ENCODE results near the gene GNG4. TPM values are rescaled to one million over a fixed set of nuclear protein-coding genes. Genes with fewer than 3 reads are reported as not detected.
"Not testable (repeated sequence)": the region's sequence is repeated elsewhere in the genome, so short reads cannot be mapped to it uniquely, and the experiment has no call there.

GNG4 gene
- total RNA-seq, 1 donor from 2014 or later: 0.11 TPM

DNA sequence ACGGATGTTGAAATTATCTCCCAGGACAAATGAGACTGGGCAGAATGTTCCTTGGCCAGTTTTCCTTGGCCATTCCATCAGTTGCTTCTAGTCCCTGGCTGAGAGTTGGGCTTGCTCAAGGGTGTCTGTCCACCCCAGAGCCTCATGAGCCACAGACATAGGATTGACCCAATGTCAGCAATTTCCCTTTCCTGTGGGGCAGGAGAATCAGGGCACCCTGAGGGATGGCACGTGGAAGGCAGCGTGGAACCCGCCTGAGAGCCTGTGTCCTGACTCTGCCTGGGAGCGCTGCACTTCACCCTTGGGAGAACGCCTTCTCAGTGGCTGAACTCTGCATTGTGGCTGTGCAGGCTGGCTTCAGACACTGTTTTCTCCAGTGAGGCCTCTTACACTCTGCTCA is 74.0 kb downstream of the GNG4 start:
- no peaks in the 10 kb centered on the region for H3K4me1 ChIP-seq
- no peaks in the 10 kb centered on the region for H3K36me3 ChIP-seq
- H3K27ac ChIP-seq (replicated peaks): no peak overlapping the region
- TF ChIP-seq CTCF (IDR thresholded peaks at IDR 0.05; ENCODE audit: borderline replicate concordance): no peak
- intact Hi-C loops (cut with micrococcal nuclease): no loop called here
- no peak overlapping the region for H3K4me3 ChIP-seq
- no peaks in the 10 kb centered on the region for H3K27me3 ChIP-seq (ENCODE audit: low read depth)
- H3K9me3 ChIP-seq (replicated peaks): no peaks in the 10 kb centered on the region
- DNase-seq: no peak

DNA sequence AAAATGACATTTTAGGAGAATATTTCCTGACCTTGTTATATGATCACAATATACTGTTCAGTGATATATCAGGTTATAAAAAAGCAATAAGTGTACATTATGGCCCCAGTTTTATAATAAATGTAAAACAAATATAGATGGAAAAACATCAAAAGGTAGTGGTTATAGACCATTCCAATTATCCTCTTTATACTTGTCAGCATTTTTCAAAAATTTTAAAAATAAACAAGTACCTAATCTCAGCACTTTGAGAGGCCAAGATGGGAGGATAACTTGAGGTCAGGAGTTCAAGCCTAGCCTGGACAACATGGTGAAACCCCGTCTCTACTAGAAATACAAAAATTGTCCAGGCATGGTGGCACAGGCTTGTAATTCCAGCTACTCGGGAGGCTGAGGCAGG is 75.7 kb downstream of the GNG4 start:
- no peaks in the 10 kb centered on the region for H3K9me3 ChIP-seq (replicated peaks)
- no peaks in the 10 kb centered on the region for H3K4me1 ChIP-seq
- intact Hi-C loops (cut with micrococcal nuclease): no loop called here
- no peaks in the 10 kb centered on the region for H3K36me3 ChIP-seq
- H3K4me3 ChIP-seq: no peak overlapping the region
- no peak for TF ChIP-seq CTCF (IDR thresholded peaks at IDR 0.05; ENCODE audit: borderline replicate concordance)
- no peaks in the 10 kb centered on the region for H3K27me3 ChIP-seq (ENCODE audit: low read depth)
- no peak overlapping the region for H3K27ac ChIP-seq (replicated peaks)
- no peak for DNase-seq

GRCh38 chr1:235572971-235573370 is 76.6 kb downstream of the GNG4 start:
- H3K36me3 ChIP-seq; H3K4me3 ChIP-seq; H3K27me3 ChIP-seq (ENCODE audit: low read depth); intact Hi-C loops (cut with micrococcal nuclease); H3K27ac ChIP-seq (replicated peaks); H3K9me3 ChIP-seq (replicated peaks); H3K4me1 ChIP-seq; DNase-seq: not testable (repeated sequence)

- intact Hi-C loops (cut with micrococcal nuclease): no loop called here
- H3K4me3 ChIP-seq: no peak overlapping the region
- H3K36me3 ChIP-seq: no peaks in the 10 kb centered on the region
- TF ChIP-seq CTCF (IDR thresholded peaks at IDR 0.05; ENCODE audit: borderline replicate concordance): no peak
- H3K27ac ChIP-seq (replicated peaks): no peak overlapping the region
- no peaks in the 10 kb centered on the region for H3K27me3 ChIP-seq (ENCODE audit: low read depth)
- H3K9me3 ChIP-seq (replicated peaks): no peaks in the 10 kb centered on the region
- no peaks in the 10 kb centered on the region for H3K4me1 ChIP-seq
- DNase-seq: no peak
Observed at GRCh38 chr1:235571482-235571881, 78.1 kb downstream of the GNG4 start.

- H3K36me3 ChIP-seq: no peaks in the 10 kb centered on the region
- TF ChIP-seq CTCF (IDR thresholded peaks at IDR 0.05; ENCODE audit: borderline replicate concordance): no peak
- no peaks in the 10 kb centered on the region for H3K4me1 ChIP-seq
- no peak overlapping the region for H3K4me3 ChIP-seq
- no peak overlapping the region for H3K27ac ChIP-seq (replicated peaks)
- no peak for DNase-seq
- peaks cover 2% of the 10 kb centered on the region for H3K27me3 ChIP-seq (ENCODE audit: low read depth)
- intact Hi-C loops (cut with micrococcal nuclease): no loop called here
- peaks cover 4% of the 10 kb centered on the region for H3K9me3 ChIP-seq (replicated peaks)
Observed at GRCh38 chr1:235567812-235568503, 81.6 kb downstream of the GNG4 start.

GRCh38 chr1:235566084-235566483 is 83.5 kb downstream of the GNG4 start:
- TF ChIP-seq CTCF (IDR thresholded peaks at IDR 0.05; ENCODE audit: borderline replicate concordance): no peak
- no peaks in the 10 kb centered on the region for H3K4me1 ChIP-seq
- intact Hi-C loops (cut with micrococcal nuclease): no loop called here
- peaks cover 2% of the 10 kb centered on the region for H3K27me3 ChIP-seq (ENCODE audit: low read depth)
- DNase-seq: no peak
- H3K27ac ChIP-seq (replicated peaks): no peak overlapping the region
- no peak overlapping the region for H3K4me3 ChIP-seq
- no peaks in the 10 kb centered on the region for H3K36me3 ChIP-seq
- H3K9me3 ChIP-seq (replicated peaks): peaks cover 14% of the 10 kb centered on the region
